ENCODE measurements around the gene MAP3K6. TPM values are rescaled to one million over a fixed set of nuclear protein-coding genes. Genes with fewer than 3 reads are reported as not detected.
"Not testable (repeated sequence)": the region's sequence is repeated elsewhere in the genome, so short reads cannot be mapped to it uniquely, and the experiment has no call there.

The MAP3K6 gene
- total RNA-seq, 2 donors from 2014 or later = 21.7 to 41.0 TPM

GRCh38 chr1:27391511-27392095 is 24.8 kb upstream of the MAP3K6 start:
- H3K27ac ChIP-seq = no peak overlapping the region

GRCh38 chr1:27388337-27389005 is 21.7 kb upstream of the MAP3K6 start:
- intact Hi-C loops (cut with DNase I) = no loop called here
- H3K9me3 ChIP-seq = no peaks in the 10 kb centered on the region
- TF ChIP-seq CTCF (IDR thresholded peaks at IDR 0.05) = peak; percentile 90
- peak; percentile 86 for DNase-seq
- no peak overlapping the region for H3K27ac ChIP-seq
- H3K36me3 ChIP-seq = no peaks in the 10 kb centered on the region
- H3K4me3 ChIP-seq = no peak overlapping the region
- peaks cover 5% of the 10 kb centered on the region for H3K4me1 ChIP-seq
- H3K9ac ChIP-seq (ENCODE audit: low read depth in 2 of 2, low read length in 2 of 2) = no peak overlapping the region
- H3K27me3 ChIP-seq = no peaks in the 10 kb centered on the region

More at GRCh38 chr1:27391511-27392095, 24.8 kb upstream of the MAP3K6 start:
- Histone ChIP-seq H3K9ac (ENCODE audit: low read depth in 2 of 2, low read length in 2 of 2) (peak overlapping the region; percentile 58 to 66), H3K9me3 (no peaks in the 10 kb centered on the region), H3K27me3 (no peaks in the 10 kb centered on the region), H3K36me3 (no peaks in the 10 kb centered on the region), H3K4me1 (peaks cover 5% of the 10 kb centered on the region), H3K4me3 (peak overlapping the region; percentile 58)
- intact Hi-C loops (cut with DNase I) = loop anchor here (10.0 kb wide), 1 partner anchor 347 kb away; no protein-coding TSS in a partner anchor
- no peak for TF ChIP-seq CTCF (IDR thresholded peaks at IDR 0.05)
- peak; percentile 68 for DNase-seq

- H3K27me3 ChIP-seq; H3K4me1 ChIP-seq; H3K9me3 ChIP-seq; H3K9ac ChIP-seq (ENCODE audit: low read depth in 2 of 2, low read length in 2 of 2); intact Hi-C loops (cut with DNase I); H3K36me3 ChIP-seq; H3K27ac ChIP-seq; H3K4me3 ChIP-seq; DNase-seq: not testable (repeated sequence)
These were observed 18.0 kb upstream of the MAP3K6 start for GRCh38 chr1:27384797-27385196.

- H3K9me3 ChIP-seq = no peaks in the 10 kb centered on the region
- intact Hi-C loops (cut with DNase I) = no loop called here
- no peak overlapping the region for H3K4me3 ChIP-seq
- H3K27me3 ChIP-seq = no peaks in the 10 kb centered on the region
- DNase-seq = no peak
- H3K9ac ChIP-seq (ENCODE audit: low read depth in 2 of 2, low read length in 2 of 2) = no peak overlapping the region
- TF ChIP-seq CTCF (IDR thresholded peaks at IDR 0.05) = no peak
- H3K4me1 ChIP-seq = no peaks in the 10 kb centered on the region
- H3K27ac ChIP-seq = no peak overlapping the region
- H3K36me3 ChIP-seq = no peaks in the 10 kb centered on the region
These were observed 16.9 kb upstream of the MAP3K6 start for GRCh38 chr1:27383661-27384060.

- no peaks in the 10 kb centered on the region for H3K4me1 ChIP-seq
- no peaks in the 10 kb centered on the region for H3K9me3 ChIP-seq
- no peak for TF ChIP-seq CTCF (IDR thresholded peaks at IDR 0.05)
- no peak within 1 kb of the TSS for H3K9ac ChIP-seq (ENCODE audit: low read depth in 2 of 2, low read length in 2 of 2)
- intact Hi-C loops (cut with DNase I) = no loop called here
- peak; percentile 88 for DNase-seq
- peak within 1 kb of the TSS; percentile 23 for H3K4me3 ChIP-seq
- no peak within 1 kb of the TSS for H3K27ac ChIP-seq
- no peaks in the 10 kb centered on the region for H3K36me3 ChIP-seq
- no peaks in the 10 kb centered on the region for H3K27me3 ChIP-seq
These were observed 16.4 kb upstream of the MAP3K6 start, which contains the start of gene CD164L2 for GRCh38 chr1:27383039-27383605. Gene CD164L2, minus strand, starts transcription at chr1:27383333. Its CDS starts 94 bp downstream, at chr1:27383239.
